IMR-90 (cell line): ENCODE data around the gene TSBP1. TPM values are rescaled to one million over a fixed set of nuclear protein-coding genes. Genes with fewer than 3 reads are reported as not detected.

ENCODE experiments used
- ATAC-seq: fragments of 200-7000 bp; cut with Tn5 transposase; 2 replicates; pipeline ENCODE4 v1.9.1; 2020; ENCODE audit warnings: low read depth, mild to moderate bottlenecking, moderate library complexity
- BruUV-seq: library from RNA; stranded (reverse); fragments of 400-500 nt; replicated peaks from 2 replicates; lab custom pipeline; 2021; lab: Mats Ljungman, UMichigan
- CTCF ChIA-PET: fragments of 300-600 bp; formaldehyde crosslinking; extraction: SDS; loops from one replicate; lab custom pipeline; 2021; ENCODE audit warnings: antibody characterized with exemption; lab: Yijun Ruan, JAX
- POLR2A ChIA-PET: fragments of 300-600 bp; sonication (Branson Sonifier 250); formaldehyde crosslinking; loops from one replicate; lab custom pipeline; 2022; ENCODE audit warnings: antibody characterized with exemption; ENCODE audit not compliant: unreplicated experiment; lab: Charles Lee
- DNase-seq: peaks from one replicate; pipeline ENCODE4 v3.0.0; 2013
- H2AFZ ChIP-seq: replicated peaks from 2 replicates; pipeline ENCODE3; 2013; ENCODE audit warnings: low read length, mild to moderate bottlenecking; ENCODE audit not compliant: poor library complexity
- H2AK5ac ChIP-seq: 2 replicates; pipeline ENCODE4 v1.6.1; 2013; ENCODE audit warnings: low read depth, low read length, inconsistent platforms
- H2AK9ac ChIP-seq: replicated peaks from 2 replicates; pipeline ENCODE3; 2013; ENCODE audit warnings: mild to moderate bottlenecking, low read depth, low read length, moderate library complexity; ENCODE audit not compliant: poor library complexity
- H2BK120ac ChIP-seq: 2 replicates; pipeline ENCODE4 v1.6.1; 2013; ENCODE audit warnings: low read depth, low read length, inconsistent platforms
- H2BK15ac ChIP-seq: 3 replicates; pipeline ENCODE4 v1.6.1; 2013; ENCODE audit warnings: low read depth, low read length, inconsistent platforms
- H2BK20ac ChIP-seq: 2 replicates; pipeline ENCODE4 v1.6.1; 2013; ENCODE audit warnings: low read depth, mild to moderate bottlenecking, inconsistent platforms, low read length, moderate library complexity
- H2BK5ac ChIP-seq: 2 replicates; pipeline ENCODE4 v1.6.1; 2013; ENCODE audit warnings: mild to moderate bottlenecking, low read depth, low read length, inconsistent platforms; ENCODE audit not compliant: poor library complexity, severe bottlenecking
- H3K14ac ChIP-seq: replicated peaks from 2 replicates; pipeline ENCODE4 v1.6.1; 2013; ENCODE audit warnings: low read depth, low read length, inconsistent platforms
- H3K18ac ChIP-seq: 2 replicates; pipeline ENCODE4 v1.6.1; 2013; ENCODE audit warnings: low read depth, low read length, control low read depth
- H3K23ac ChIP-seq: 2 replicates; pipeline ENCODE4 v1.6.1; 2013; ENCODE audit warnings: low read depth, low read length, inconsistent platforms
- H3K27ac ChIP-seq: 2 replicates; pipeline ENCODE4 v1.5.1; 2013; ENCODE audit warnings: mild to moderate bottlenecking, control low read depth, low read length; ENCODE audit not compliant: insufficient read depth
- H3K27me3 ChIP-seq: 2 replicates; pipeline ENCODE4 v1.6.1; 2013; ENCODE audit warnings: low read length; ENCODE audit not compliant: control insufficient read depth, insufficient read depth
- H3K36me3 ChIP-seq: 2 replicates; pipeline ENCODE4 v1.6.1; 2013; ENCODE audit warnings: low read length, mixed read lengths; ENCODE audit not compliant: control insufficient read depth, insufficient read depth
- H3K4ac ChIP-seq: 2 replicates; pipeline ENCODE4 v1.6.1; 2013; ENCODE audit warnings: low read depth, low read length, inconsistent platforms
- H3K4me1 ChIP-seq: 2 replicates; pipeline ENCODE4 v1.6.1; 2013; ENCODE audit warnings: low read length, mixed read lengths; ENCODE audit not compliant: control insufficient read depth, insufficient read depth
- H3K4me2 ChIP-seq: 2 replicates; pipeline ENCODE4 v1.6.1; 2013; ENCODE audit warnings: low read depth, mild to moderate bottlenecking, control low read depth, low read length, moderate library complexity
- H3K4me3 ChIP-seq: 2 replicates; pipeline ENCODE4 v1.5.1; 2013; ENCODE audit warnings: low read depth, mild to moderate bottlenecking, control low read depth, low read length, moderate library complexity; ENCODE audit not compliant: insufficient read depth
- H3K56ac ChIP-seq: 2 replicates; pipeline ENCODE4 v1.6.1; 2013; ENCODE audit warnings: low read length, inconsistent platforms; ENCODE audit not compliant: insufficient read depth; ENCODE audit errors: extremely low read depth
- H3K79me1 ChIP-seq, 2 experiments: 2 replicates each; pipeline ENCODE4 v1.6.1; 2013; ENCODE audit warnings: low read length in 2 of 2, inconsistent platforms in 1 of 2, low read depth in 1 of 2
- H3K9ac ChIP-seq: 2 replicates; pipeline ENCODE4 v1.6.1; 2013; ENCODE audit warnings: low read depth, low read length, control low read depth
- H3K9me1 ChIP-seq: 2 replicates; pipeline ENCODE4 v1.6.1; 2013; ENCODE audit warnings: low read length, inconsistent platforms; ENCODE audit not compliant: insufficient read depth
- H3K9me3 ChIP-seq: 2 replicates; pipeline ENCODE4 v1.6.1; 2013; ENCODE audit warnings: low read length; ENCODE audit not compliant: control insufficient read depth, insufficient read depth
- H4K20me1 ChIP-seq: 2 replicates; pipeline ENCODE4 v1.6.1; 2013; ENCODE audit warnings: low read length, inconsistent platforms; ENCODE audit not compliant: insufficient read depth
- H4K5ac ChIP-seq: 2 replicates; pipeline ENCODE4 v1.6.1; 2013; ENCODE audit warnings: mild to moderate bottlenecking, low read depth, low read length, control low read depth
- H4K8ac ChIP-seq, 2 experiments: 2 replicates each; pipeline ENCODE4 v1.6.1; 2013; ENCODE audit warnings: low read depth in 2 of 2, low read length in 2 of 2, control low read depth in 1 of 2, inconsistent platforms in 1 of 2
- H4K91ac ChIP-seq: 2 replicates; pipeline ENCODE4 v1.6.1; 2013; ENCODE audit warnings: low read depth, low read length, inconsistent platforms; ENCODE audit not compliant: insufficient read depth
- BHLHE40 ChIP-seq: fragments of 150-350 bp; IDR thresholded peaks from 2 replicates; pipeline ENCODE4 v1.6.1; 2016; ENCODE audit warnings: mild to moderate bottlenecking, low read depth, low read length
- CEBPB ChIP-seq: IDR thresholded peaks from 2 replicates; pipeline ENCODE4 v1.6.1; 2012; ENCODE audit warnings: low read depth, low read length, improper control_type of control experiment
- CTCF ChIP-seq: conservative IDR thresholded peaks from 2 replicates; pipeline ENCODE4 v1.5.1; 2012; ENCODE audit warnings: mild to moderate bottlenecking, low read depth, low read length, improper control_type of control experiment
- ELK1 ChIP-seq: fragments of 150-350 bp; IDR thresholded peaks from 2 replicates; pipeline ENCODE4 v1.6.1; 2016; ENCODE audit warnings: low read depth, mild to moderate bottlenecking, low read length, moderate library complexity, borderline replicate concordance
- FOS ChIP-seq: fragments of 150-350 bp; IDR thresholded peaks from 2 replicates; pipeline ENCODE4 v1.6.1; 2016; ENCODE audit warnings: low read depth, low read length
- MAZ ChIP-seq: IDR thresholded peaks from 2 replicates; pipeline ENCODE4 v1.6.1; 2012; ENCODE audit warnings: low read depth, mild to moderate bottlenecking, low read length, improper control_type of control experiment, moderate library complexity, borderline replicate concordance
- MXI1 ChIP-seq: IDR thresholded peaks from 2 replicates; pipeline ENCODE4 v1.6.1; 2012; ENCODE audit warnings: low read depth, mild to moderate bottlenecking, low read length, moderate library complexity, borderline replicate concordance
- NFE2L2 ChIP-seq: fragments of 150-350 bp; IDR thresholded peaks from 2 replicates; pipeline ENCODE4 v1.6.1; 2016; ENCODE audit warnings: low read depth, mild to moderate bottlenecking, low read length
- POLR2A ChIP-seq: IDR thresholded peaks from 2 replicates; pipeline ENCODE4 v1.6.1; 2012; ENCODE audit warnings: mild to moderate bottlenecking, low read depth, low read length
- RCOR1 ChIP-seq: IDR thresholded peaks from 2 replicates; pipeline ENCODE4 v1.6.1; 2012; ENCODE audit warnings: mild to moderate bottlenecking, low read length, improper control_type of control experiment; ENCODE audit not compliant: insufficient replicate concordance
- USF2 ChIP-seq: fragments of 150-350 bp; IDR thresholded peaks from 2 replicates; pipeline ENCODE4 v1.6.1; 2017; ENCODE audit warnings: mild to moderate bottlenecking, antibody characterized with exemption, low read length, low read depth
- WGBS, 2 experiments: methylation state at CpG; one replicate each; pipeline versions ENCODE4 v1.1.5 to v1.1.7; 2013; ENCODE audit warnings: missing lambda C conversion rate in 2 of 2; ENCODE audit not compliant: insufficient read length in 1 of 2; ENCODE audit errors: extremely low coverage in 2 of 2; 5-methylcytosine and 5-hydroxymethylcytosine counted together
- dilution Hi-C: fragments of 300-500 bp; cut with HindIII; formaldehyde crosslinking; loops from one replicate; pipeline ENCODE4 v1.14.3; 2018; ENCODE audit warnings: low sequenced_read_pairs; ENCODE audit not compliant: unreplicated experiment
- in situ Hi-C: fragments of 300-500 bp; cut with MboI; formaldehyde crosslinking; loops from 3 replicates; pipeline ENCODE4 v1.14.3; 2019; ENCODE audit warnings: low sequenced_read_pairs, inconsistent platforms, mixed read lengths
- intact Hi-C: fragments of 100-400 bp; cut with micrococcal nuclease; formaldehyde crosslinking; loops from 2 replicates; pipeline ENCODE4 v1.10.0; 2022
- polyA plus RNA-seq, 3 experiments: library from polyadenylated mRNA; depleted of rRNA; stranded (reverse); fragments of >200 nt; gene quantifications; 2 replicates each; pipeline ENCODE4 v1.2.3, GENCODE V29; 2012; ENCODE audit warnings: low replicate concordance in 1 of 3
- total RNA-seq: library from RNA; depleted of rRNA; stranded (reverse); fragments of >200 nt; gene quantifications from 2 replicates; pipeline ENCODE4 v1.2.3, GENCODE V29; 2012

Gene TSBP1
- total and polyA plus RNA-seq, 2 of the 4 experiments (the other 2 are of a cell fraction) = not detected

GRCh38 chr6:32298632-32299336 is 72.9 kb downstream of the TSBP1 start:
- H3K56ac ChIP-seq = no peak overlapping the region
- H2BK15ac ChIP-seq = no peak overlapping the region
- H3K14ac ChIP-seq = no peak overlapping the region
- no peaks in the 10 kb centered on the region for H3K79me1 ChIP-seq
- no peak overlapping the region; the same call in 1 of the 2 replicates for H4K91ac ChIP-seq
- peak overlapping the region; percentile 43; the same call in 1 of the 2 replicates for H3K4ac ChIP-seq
- H3K9me1 ChIP-seq = no peaks in the 10 kb centered on the region
- peak overlapping the region; percentile 50; the same call in 1 of the 2 replicates for H3K4me2 ChIP-seq
- H2BK120ac ChIP-seq = peak overlapping the region; percentile 74; the same call in 1 of the 2 replicates
- intact Hi-C loops = no loop called here
- dilution Hi-C loops = no loop called here
- CTCF ChIA-PET = no interaction called here
- no peak overlapping the region for H2AK9ac ChIP-seq
- in situ Hi-C loops = no loop called here
- no peaks in the 10 kb centered on the region for H3K9me3 ChIP-seq
- no CpG with 5 or more reads among the region's 3 CpGs for WGBS, 2 experiments
- H2AFZ ChIP-seq = no peak overlapping the region
- no peaks in the 10 kb centered on the region for H4K20me1 ChIP-seq
- TF ChIP-seq CTCF (no peak), NFE2L2 (no peak), BHLHE40 (no peak), RCOR1 (no peak), POLR2A (no peak), CEBPB (no peak), MAZ (no peak), FOS (no peak), MXI1 (no peak), USF2 (no peak), ELK1 (no peak)
- H3K27ac ChIP-seq = peak overlapping the region; percentile 76
- POLR2A ChIA-PET = no interaction called here
- H3K9ac ChIP-seq = no peak overlapping the region
- ATAC-seq (peak; percentile 83), DNase-seq (peak; percentile 54)
- no peak overlapping the region for H3K23ac ChIP-seq
- no peaks in the 10 kb centered on the region for H3K27me3 ChIP-seq
- H4K8ac ChIP-seq = no peak overlapping the region
- BruUV-seq = no TSS peak
- no peaks in the 10 kb centered on the region for H3K36me3 ChIP-seq
- no peak overlapping the region for H2BK5ac ChIP-seq
- no peaks in the 10 kb centered on the region for H3K4me1 ChIP-seq
- H4K5ac ChIP-seq = no peak overlapping the region
- H2AK5ac ChIP-seq = peak overlapping the region; percentile 39; the same call in 1 of the 2 replicates
- H3K18ac ChIP-seq = peak overlapping the region; percentile 65
- no peak overlapping the region for H3K4me3 ChIP-seq
- no peak overlapping the region for H2BK20ac ChIP-seq
